Measurements from ENCODE around the gene CARNS1.
"Not testable (repeated sequence)": the region's sequence is repeated elsewhere in the genome, so short reads cannot be mapped to it uniquely, and the experiment has no call there.

CARNS1 gene

GRCh38 chr11:67396587-67397389, 18.7 kb upstream of the CARNS1 start:
- no peak for DNase-seq (ENCODE audit: low spot score)

- no peak for DNase-seq (ENCODE audit: low spot score)
Measured at GRCh38 chr11:67397536-67397935, 17.9 kb upstream of the CARNS1 start.

GRCh38 chr11:67397986-67398660, 17.4 kb upstream of the CARNS1 start:
- DNase-seq (ENCODE audit: low spot score): no peak

DNA sequence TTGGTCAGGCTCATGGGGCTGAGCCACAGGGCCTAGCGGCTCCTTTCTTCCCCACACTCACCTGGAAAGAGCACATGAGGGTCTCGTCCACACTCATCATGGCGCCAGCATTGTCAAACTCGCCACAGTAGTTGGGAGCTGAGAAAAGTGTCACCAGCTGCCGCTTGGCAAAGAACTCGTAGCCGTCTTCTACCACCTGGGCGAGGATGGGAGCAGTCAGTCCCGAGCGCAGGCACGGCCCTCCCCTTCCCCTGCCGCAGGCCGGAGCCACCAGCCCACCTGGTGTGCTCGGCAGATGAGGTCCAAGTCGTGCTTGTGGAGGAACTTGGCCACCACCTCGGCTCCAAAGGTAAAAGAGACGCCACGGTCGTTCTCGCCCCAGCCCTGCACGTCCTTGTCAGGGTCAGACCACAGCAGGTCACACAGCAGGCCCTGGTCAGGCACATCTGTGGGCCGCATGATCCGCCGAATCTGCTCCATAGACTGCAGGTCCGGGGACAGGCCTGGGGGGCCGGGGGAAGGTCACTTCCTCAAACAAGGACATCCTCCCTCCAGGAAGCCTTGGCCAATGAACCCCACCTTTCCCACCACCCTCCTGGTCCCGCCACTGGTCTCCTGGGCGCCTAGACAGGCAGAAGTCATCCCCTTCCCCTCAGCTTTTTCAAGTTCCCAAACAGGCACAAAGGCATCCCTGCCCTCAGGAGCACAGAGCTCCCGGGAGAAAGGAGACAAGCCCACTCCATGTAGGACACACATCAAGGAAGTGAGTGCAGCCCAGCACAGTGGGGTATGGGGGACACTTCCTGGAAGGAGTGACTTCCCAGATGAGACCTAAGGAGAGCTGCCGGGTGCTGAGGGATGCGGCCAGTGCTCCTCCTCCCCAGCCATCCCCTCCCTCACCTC, 16.6 kb upstream of the CARNS1 start:
- no peak for DNase-seq (ENCODE audit: low spot score)

- DNase-seq (ENCODE audit: low spot score): no peak
Measured at GRCh38 chr11:67400251-67400941, 15.1 kb upstream of the CARNS1 start.

- DNase-seq (ENCODE audit: low spot score): no peak
Measured at GRCh38 chr11:67400942-67401494, 14.5 kb upstream of the CARNS1 start.

DNA sequence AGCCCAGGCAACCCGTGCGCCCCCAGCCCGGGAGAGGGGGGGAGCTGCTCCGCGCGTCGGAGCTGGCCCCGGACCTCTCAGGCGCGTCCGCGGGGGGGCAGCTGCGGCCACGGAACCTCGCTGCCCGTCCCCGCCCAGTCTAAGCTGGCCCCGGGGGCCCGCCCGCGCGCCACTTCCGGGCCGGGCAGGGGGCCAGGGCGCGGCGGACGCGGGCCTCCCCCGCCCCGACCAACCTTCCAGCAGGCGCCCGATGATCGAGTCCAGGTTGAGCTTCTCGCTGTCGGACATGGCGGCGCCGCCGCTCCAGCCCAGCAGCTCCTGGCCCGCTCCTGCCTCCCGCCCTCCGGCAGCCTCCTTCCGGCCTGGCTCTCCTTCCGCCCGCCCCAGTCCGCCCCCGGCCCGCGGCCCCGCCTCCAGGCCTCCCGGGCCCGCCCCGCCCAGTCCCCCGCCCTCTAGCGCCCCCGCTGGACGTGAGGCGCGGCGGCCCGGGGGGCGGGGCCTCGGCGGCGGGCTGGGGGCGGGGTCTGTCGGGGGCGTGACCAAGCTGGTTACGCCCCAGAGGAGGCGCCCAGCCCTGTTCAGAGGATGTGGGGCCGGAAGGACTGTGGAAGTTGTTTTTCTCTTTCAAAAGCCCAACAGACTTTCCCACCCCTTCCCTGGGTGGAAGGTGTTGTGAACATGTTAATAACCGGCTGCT, 13.8 kb upstream of the CARNS1 start, which contains the start of gene PPP1CA:
Gene PPP1CA (minus strand): TSS at position 364 of the 697 bp plus-strand sequence. CDS start 76 bp downstream, at position 288.
- DNase-seq (ENCODE audit: low spot score): peak; percentile 100

GRCh38 chr11:67402192-67402839, 13.2 kb upstream of the CARNS1 start:
- not testable (repeated sequence) for DNase-seq (ENCODE audit: low spot score)

GRCh38 chr11:67403085-67403484, 12.4 kb upstream of the CARNS1 start:
- DNase-seq (ENCODE audit: low spot score): not testable (repeated sequence)

DNA sequence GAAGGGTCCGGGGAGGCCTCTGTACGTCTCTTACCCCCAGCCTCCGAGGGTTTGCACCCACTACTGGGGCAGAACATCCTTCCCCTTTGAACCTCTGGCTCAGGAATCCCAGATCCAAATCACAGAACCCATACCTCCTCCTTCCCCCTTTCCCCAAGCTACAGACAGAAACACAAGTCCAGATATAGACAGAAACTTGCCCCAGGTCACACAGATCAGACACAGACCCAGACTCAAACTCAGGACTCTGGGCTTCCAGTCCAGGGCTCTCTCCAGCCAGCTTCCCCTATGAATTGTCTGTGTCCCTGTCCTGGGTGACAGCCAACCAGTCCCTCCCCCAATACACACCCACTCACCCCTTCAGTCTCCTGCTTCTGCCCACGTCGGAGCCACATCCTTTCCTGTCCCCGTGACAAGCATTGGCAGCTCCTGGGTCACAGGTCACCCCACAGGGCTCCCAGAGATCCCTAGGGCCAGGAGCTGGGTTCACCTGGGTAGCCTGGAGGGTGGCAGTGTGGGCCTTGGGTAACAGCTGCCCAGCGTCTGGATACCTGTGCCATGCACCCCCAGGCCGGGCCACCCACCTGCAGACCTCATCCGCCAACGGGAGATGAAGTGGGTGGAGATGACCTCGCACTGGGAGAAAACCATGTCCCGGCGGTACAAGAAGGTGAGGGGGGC, 10.8 kb upstream of the CARNS1 start:
- no peak for DNase-seq (ENCODE audit: low spot score)

DNA sequence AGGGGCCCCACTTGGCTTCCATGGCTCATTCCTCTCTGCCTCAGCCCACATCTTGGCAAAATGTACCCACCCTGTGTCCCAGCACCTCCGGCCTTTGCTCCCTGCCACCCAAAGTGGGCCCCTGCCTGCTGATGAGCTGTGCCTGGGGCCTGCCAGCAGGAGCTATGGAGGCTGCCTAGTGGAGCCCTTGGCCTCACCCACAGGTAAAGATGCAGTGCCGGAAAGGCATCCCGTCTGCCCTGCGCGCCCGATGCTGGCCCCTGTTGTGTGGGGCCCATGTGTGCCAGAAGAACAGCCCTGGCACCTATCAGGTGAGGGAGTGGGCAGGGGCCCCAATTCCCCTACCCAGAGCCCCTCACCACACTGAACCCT, 10.3 kb upstream of the CARNS1 start:
- no peak for DNase-seq (ENCODE audit: low spot score)

DNA sequence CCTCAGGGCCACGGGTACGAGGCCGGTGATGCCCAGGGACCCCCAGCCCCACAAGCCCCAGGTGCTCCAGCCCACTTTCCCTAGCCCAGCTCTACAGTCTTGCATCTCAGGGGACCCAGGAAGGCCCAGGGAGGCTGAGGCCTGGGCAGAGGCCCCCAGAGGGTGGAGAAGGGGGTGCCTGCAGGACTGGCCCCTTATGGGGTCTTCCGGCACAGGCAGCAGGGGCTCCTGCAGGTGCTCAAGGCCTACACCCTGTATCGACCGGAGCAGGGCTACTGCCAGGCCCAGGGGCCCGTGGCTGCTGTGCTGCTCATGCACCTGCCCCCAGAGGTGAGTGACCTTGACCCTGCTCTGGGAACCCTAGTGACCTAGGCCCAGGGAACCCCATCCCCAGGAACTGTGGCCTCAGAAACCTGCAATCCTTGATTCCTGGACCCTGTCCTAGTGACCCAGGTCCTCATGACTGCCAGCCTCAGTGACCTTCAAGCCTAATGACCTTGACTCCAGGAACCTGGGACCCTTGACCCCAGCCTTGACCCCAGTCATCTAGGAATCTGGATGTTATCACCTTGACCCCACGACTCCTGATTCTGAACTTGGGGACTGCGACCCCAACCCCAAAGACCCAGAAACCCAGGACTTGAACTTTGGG, 9.7 kb upstream of the CARNS1 start:
- DNase-seq (ENCODE audit: low spot score): no peak

- no peak for DNase-seq (ENCODE audit: low spot score)
Measured at GRCh38 chr11:67406420-67406968, 9.0 kb upstream of the CARNS1 start.

DNA sequence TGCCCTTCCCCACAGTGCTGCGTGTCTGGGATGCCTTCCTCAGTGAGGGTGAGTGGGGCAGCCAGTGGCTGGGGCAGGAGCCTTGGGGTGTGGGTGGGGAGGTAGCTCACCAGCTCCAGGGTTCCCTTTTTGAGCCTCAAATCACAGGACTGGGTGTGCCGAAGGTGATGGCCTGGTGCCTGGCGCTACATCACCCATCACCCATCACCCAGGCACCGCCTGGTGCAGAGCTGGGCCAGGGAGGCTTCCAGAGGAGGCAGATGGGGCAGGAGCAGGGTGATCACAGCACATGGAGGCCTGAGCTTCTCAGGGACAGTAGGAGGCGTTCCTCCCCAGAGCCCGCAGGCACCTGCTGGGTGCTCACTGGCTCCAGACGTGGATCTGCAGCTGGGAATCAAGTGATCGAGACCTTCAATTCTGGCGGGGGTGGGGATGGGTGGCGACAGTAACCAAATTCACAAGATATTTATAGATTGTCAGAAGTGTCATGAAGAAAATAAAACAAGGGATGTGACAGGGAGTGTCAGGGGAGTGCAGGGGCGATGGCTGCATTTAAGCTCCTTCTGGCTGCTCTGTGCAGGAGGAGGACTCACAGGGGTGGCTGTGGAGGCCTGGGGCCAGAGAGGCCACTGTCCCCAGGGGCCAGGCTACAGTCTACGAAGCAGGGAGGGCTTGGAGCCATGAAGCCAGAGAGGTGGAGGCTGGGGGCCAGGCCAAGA, 8.3 kb upstream of the CARNS1 start:
- DNase-seq (ENCODE audit: low spot score): peak; percentile 94

GRCh38 chr11:67407688-67408163, 7.8 kb upstream of the CARNS1 start:
- DNase-seq (ENCODE audit: low spot score): no peak

DNA sequence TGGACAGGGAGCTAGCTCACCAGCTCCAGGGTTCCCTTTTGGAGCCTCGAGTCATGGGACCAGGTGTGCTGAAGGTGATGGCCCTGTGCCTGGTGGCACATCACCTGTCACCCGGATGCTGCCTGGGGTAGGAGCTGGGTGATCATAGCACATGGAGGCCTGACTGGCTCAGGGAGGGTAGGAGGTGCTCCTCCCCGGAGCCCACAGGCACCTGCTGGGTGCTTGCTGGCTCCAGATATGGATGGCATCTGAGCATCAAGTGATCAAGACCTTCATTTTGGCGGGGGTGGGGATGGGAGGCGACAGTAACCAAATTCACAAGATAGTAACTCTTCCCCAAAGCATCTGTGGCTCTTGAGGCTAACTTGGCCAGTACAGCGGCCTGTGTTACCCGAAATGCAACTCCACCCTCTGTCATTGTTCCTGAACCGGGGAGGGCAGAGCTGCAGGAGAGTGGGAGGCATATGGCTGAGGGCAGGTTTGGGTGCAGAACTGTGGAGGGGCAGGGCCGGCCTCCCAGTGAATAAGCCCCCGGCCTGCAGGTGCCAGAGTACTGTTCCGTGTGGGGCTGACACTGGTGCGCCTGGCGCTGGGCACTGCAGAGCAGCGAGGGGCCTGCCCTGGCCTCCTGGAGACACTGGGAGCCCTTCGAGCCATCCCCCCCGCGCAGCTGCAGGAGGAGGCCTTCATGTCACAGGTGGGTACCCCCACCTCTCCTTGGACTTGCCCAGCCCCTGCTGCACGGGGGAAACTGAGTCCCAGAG, 6.9 kb upstream of the CARNS1 start:
- no peak for DNase-seq (ENCODE audit: low spot score)

GRCh38 chr11:67409261-67409666, 6.2 kb upstream of the CARNS1 start:
- DNase-seq (ENCODE audit: low spot score): no peak

Measured in HuH-7 (cell line).